Caco-2 (cell line): ENCODE results near the gene SLC17A9. TPM values are rescaled to one million over a fixed set of nuclear protein-coding genes. Genes with fewer than 3 reads are reported as not detected.

Experiments
- BruUV-seq: library from RNA; stranded (reverse); fragments of 400-500 nt; replicated peaks from 2 replicates; lab custom pipeline; 2021; lab: Mats Ljungman, UMichigan
- CTCF ChIA-PET: fragments of 300-600 bp; sonication (Branson Sonifier 250); formaldehyde crosslinking; loops from one replicate; lab custom pipeline; 2022; ENCODE audit warnings: antibody characterized with exemption; lab: Charles Lee
- POLR2A ChIA-PET: fragments of 300-600 bp; sonication (Branson Sonifier 250); formaldehyde crosslinking; loops from one replicate; lab custom pipeline; 2022; ENCODE audit warnings: antibody characterized with exemption; lab: Charles Lee
- DNase-seq, 2 experiments: peaks; one replicate each; pipeline versions ENCODE4 v3.0.0 to v3.0.0-alpha.2; 2020 to 2022
- H3K27me3 ChIP-seq: replicated peaks from 2 replicates; pipeline ENCODE4 v1.6.0; 2011; ENCODE audit warnings: low read length; ENCODE audit not compliant: control insufficient read depth, insufficient read depth
- H3K36me3 ChIP-seq: 2 replicates; pipeline ENCODE4 v1.5.1; 2011; ENCODE audit warnings: low read length; ENCODE audit not compliant: control insufficient read depth, insufficient read depth
- H3K4me1 ChIP-seq: fragments of 250-450 bp; sonication (Bioruptor Pico); 2 replicates; pipeline ENCODE4 v1.5.1; 2020; ENCODE audit warnings: mild to moderate bottlenecking
- H3K4me3 ChIP-seq: 2 replicates; pipeline ENCODE4 v1.5.1; 2011; ENCODE audit warnings: low read depth, mild to moderate bottlenecking, control low read depth, low read length
- H3K9me3 ChIP-seq: fragments of 250-450 bp; sonication (Bioruptor Pico); 2 replicates; pipeline ENCODE4 v1.5.1; 2020; ENCODE audit warnings: mild to moderate bottlenecking, moderate library complexity
- H3K27ac Mint-ChIP-seq: one replicate; pipeline ENCODE4 v1.8.0; 2022; ENCODE audit warnings: mixed read lengths; ENCODE audit not compliant: unreplicated experiment
- H3K27me3 Mint-ChIP-seq: one replicate; pipeline ENCODE4 v1.8.0; 2022; ENCODE audit warnings: mixed read lengths; ENCODE audit not compliant: insufficient read depth, unreplicated experiment
- H3K36me3 Mint-ChIP-seq: one replicate; pipeline ENCODE4 v1.8.0; 2022; ENCODE audit warnings: mild to moderate bottlenecking, mixed read lengths; ENCODE audit not compliant: insufficient read depth, unreplicated experiment
- H3K4me1 Mint-ChIP-seq: one replicate; pipeline ENCODE4 v1.8.0; 2022; ENCODE audit warnings: low read depth, mixed read lengths; ENCODE audit not compliant: unreplicated experiment
- H3K4me3 Mint-ChIP-seq: one replicate; pipeline ENCODE4 v1.8.0; 2022; ENCODE audit warnings: mild to moderate bottlenecking, moderate library complexity, mixed read lengths; ENCODE audit not compliant: unreplicated experiment
- H3K9me3 Mint-ChIP-seq: one replicate; pipeline ENCODE4 v1.8.0; 2022; ENCODE audit warnings: mixed read lengths; ENCODE audit not compliant: unreplicated experiment
- CTCF ChIP-seq, 2 experiments: fragments of 200-600 bp in 1 of 2; IDR thresholded peaks; 1 replicate in 1 of 2; 2 replicates in 1 of 2; pipeline versions ENCODE4 v1.5.1 to v1.8.0; 2011 to 2022; ENCODE audit warnings: antibody characterized with exemption in 1 of 2, control low read depth in 1 of 2, inconsistent platforms in 1 of 2, low read depth in 1 of 2, low read length in 1 of 2, mild to moderate bottlenecking in 1 of 2, moderate library complexity in 1 of 2; ENCODE audit not compliant: insufficient read depth in 1 of 2, severe bottlenecking in 1 of 2, unreplicated experiment in 1 of 2
- intact Hi-C: fragments of 100-400 bp; cut with micrococcal nuclease; formaldehyde crosslinking; loops from one replicate; pipeline ENCODE4 v1.10.0; 2022; ENCODE audit not compliant: unreplicated experiment
- total RNA-seq: library from RNA; stranded (reverse); gene quantifications from 2 replicates; pipeline ENCODE4 v1.2.3, GENCODE V29; 2022

SLC17A9 gene
- total RNA-seq, 1 experiment from 2014 or later, result 64.7 TPM

GRCh38 chr20:62989201-62989601 is 36.7 kb downstream of the SLC17A9 start:
- POLR2A ChIA-PET, result no interaction called here
- Mint-ChIP-seq H3K4me1 (no peaks in the 10 kb centered on the region), H3K9me3 (no peaks in the 10 kb centered on the region), H3K27ac (no peak overlapping the region), H3K36me3 (no peaks in the 10 kb centered on the region), H3K27me3 (no peaks in the 10 kb centered on the region), H3K4me3 (no peak overlapping the region)
- Histone ChIP-seq H3K27me3 (peaks cover 2% of the 10 kb centered on the region; the same call in 1 of the 2 replicates), H3K9me3 (0 out of 2 replicates have a peak, but pooled peaks cover 5% of the 10 kb centered on the region), H3K4me3 (no peak overlapping the region), H3K36me3 (no peaks in the 10 kb centered on the region), H3K4me1 (peaks cover 6% of the 10 kb centered on the region; the same call in 1 of the 2 replicates)
- intact Hi-C loops, result no loop called here
- TF ChIP-seq CTCF (IDR thresholded peaks at IDR 0.05; ENCODE audit: insufficient read depth in 1 of 2, low read depth in 1 of 2, low read length in 1 of 2, severe bottlenecking in 1 of 2, unreplicated experiment in 1 of 2), result no peak
- DNase-seq, result no peak
- CTCF ChIA-PET, result no interaction called here
- BruUV-seq, result no TSS peak

- H3K27ac Mint-ChIP-seq, result no peak overlapping the region
- no peaks in the 10 kb centered on the region for H3K4me1 Mint-ChIP-seq
- Histone ChIP-seq H3K36me3 (no peaks in the 10 kb centered on the region), H3K9me3 (0 out of 2 replicates have a peak, but pooled peaks cover 5% of the 10 kb centered on the region), H3K4me1 (peaks cover 6% of the 10 kb centered on the region; the same call in 1 of the 2 replicates), H3K4me3 (no peak overlapping the region), H3K27me3 (peaks cover 2% of the 10 kb centered on the region; the same call in 1 of the 2 replicates)
- TF ChIP-seq CTCF (IDR thresholded peaks at IDR 0.05; ENCODE audit: insufficient read depth in 1 of 2, low read depth in 1 of 2, low read length in 1 of 2, severe bottlenecking in 1 of 2, unreplicated experiment in 1 of 2), result no peak
- intact Hi-C loops, result no loop called here
- no peaks in the 10 kb centered on the region for H3K9me3 Mint-ChIP-seq
- no peaks in the 10 kb centered on the region for H3K27me3 Mint-ChIP-seq
- no TSS peak for BruUV-seq
- no peak overlapping the region for H3K4me3 Mint-ChIP-seq
- H3K36me3 Mint-ChIP-seq, result no peaks in the 10 kb centered on the region
- POLR2A ChIA-PET, result no interaction called here
- DNase-seq, result no peak
- CTCF ChIA-PET, result interaction anchor here (1.0 kb wide), 1 partner anchor 19 kb away, joined by 9 read pairs; no protein-coding TSS in a partner anchor
Measured at GRCh38 chr20:62990306-62990825, 37.9 kb downstream of the SLC17A9 start.

- Mint-ChIP-seq H3K36me3 (no peaks in the 10 kb centered on the region), H3K27me3 (no peaks in the 10 kb centered on the region), H3K27ac (no peak overlapping the region), H3K9me3 (no peaks in the 10 kb centered on the region), H3K4me3 (no peak overlapping the region), H3K4me1 (no peaks in the 10 kb centered on the region)
- POLR2A ChIA-PET, result no interaction called here
- Histone ChIP-seq H3K9me3 (0 out of 2 replicates have a peak, but pooled peaks cover 5% of the 10 kb centered on the region), H3K4me3 (no peak overlapping the region), H3K36me3 (no peaks in the 10 kb centered on the region), H3K4me1 (peaks cover 6% of the 10 kb centered on the region; the same call in 1 of the 2 replicates), H3K27me3 (peaks cover 2% of the 10 kb centered on the region; the same call in 1 of the 2 replicates)
- TF ChIP-seq CTCF (IDR thresholded peaks at IDR 0.05; ENCODE audit: insufficient read depth in 1 of 2, low read depth in 1 of 2, low read length in 1 of 2, severe bottlenecking in 1 of 2, unreplicated experiment in 1 of 2), result no peak
- intact Hi-C loops, result no loop called here
- DNase-seq, result no peak
- CTCF ChIA-PET, result interaction anchor here (1.0 kb wide), 1 partner anchor 18 kb away, joined by 9 read pairs; no protein-coding TSS in a partner anchor
- BruUV-seq, result no TSS peak
Measured at GRCh38 chr20:62991196-62991807, 38.8 kb downstream of the SLC17A9 start.
